ENCODE results near the gene USO1.
"Not testable (repeated sequence)": the region's sequence is repeated elsewhere in the genome, so short reads cannot be mapped to it uniquely, and the experiment has no call there.

Gene USO1

GRCh38 chr4:75715105-75715799, 9.1 kb upstream of the USO1 start:
- no peak for DNase-seq

GRCh38 chr4:75716054-75716453, 8.3 kb upstream of the USO1 start:
- DNase-seq = not testable (repeated sequence)

GRCh38 chr4:75717408-75717807, 7.0 kb upstream of the USO1 start:
- no peak for DNase-seq

- DNase-seq = no peak
These were observed 5.8 kb upstream of the USO1 start for GRCh38 chr4:75718529-75718928.

- no peak for DNase-seq
These were observed 2.0 kb upstream of the USO1 start for GRCh38 chr4:75722417-75722816.

GRCh38 chr4:75723163-75724065, 963 bp upstream of the USO1 start:
- no peak for DNase-seq

- peak; percentile 22 for DNase-seq
These were observed 719 bp downstream of the USO1 start for GRCh38 chr4:75724867-75725724.

- not testable (repeated sequence) for DNase-seq
These were observed 1.7 kb downstream of the USO1 start for GRCh38 chr4:75725942-75726538.

- DNase-seq = no peak
These were observed 2.2 kb downstream of the USO1 start for GRCh38 chr4:75726577-75726976.

GRCh38 chr4:75727073-75727472, 2.7 kb downstream of the USO1 start:
- no peak for DNase-seq

GRCh38 chr4:75729836-75730235, 5.5 kb downstream of the USO1 start:
- DNase-seq = no peak

- DNase-seq = no peak
These were observed 9.0 kb downstream of the USO1 start for GRCh38 chr4:75733369-75733768.

- no peak for DNase-seq
These were observed 11.1 kb downstream of the USO1 start for GRCh38 chr4:75735525-75735924.

- DNase-seq = no peak
These were observed 12.5 kb downstream of the USO1 start for GRCh38 chr4:75736862-75737261.

GRCh38 chr4:75737398-75737797, 13.0 kb downstream of the USO1 start:
- DNase-seq = no peak

- DNase-seq = no peak
These were observed 16.6 kb downstream of the USO1 start for GRCh38 chr4:75741027-75741426.

- DNase-seq = no peak
These were observed 18.1 kb downstream of the USO1 start for GRCh38 chr4:75742451-75742850.

- DNase-seq = no peak
These were observed 20.8 kb downstream of the USO1 start for GRCh38 chr4:75745161-75745560.

- no peak for DNase-seq
These were observed 21.4 kb downstream of the USO1 start for GRCh38 chr4:75745721-75746199.

- DNase-seq = no peak
These were observed 28.3 kb downstream of the USO1 start for GRCh38 chr4:75752637-75753036.

- DNase-seq = no peak
These were observed 44.7 kb downstream of the USO1 start for GRCh38 chr4:75769036-75769435.

GRCh38 chr4:75771607-75772006, 47.2 kb downstream of the USO1 start:
- no peak for DNase-seq

GRCh38 chr4:75777589-75777988, 53.2 kb downstream of the USO1 start:
- no peak for DNase-seq
